ENCODE measurements around the gene CELF5.
A peak's percentile ranks its signal among the peaks of the same experiment; 100 is the strongest.
"Not testable (repeated sequence)": the region's sequence is repeated elsewhere in the genome, so short reads cannot be mapped to it uniquely, and the experiment has no call there.

Gene CELF5

GRCh38 chr19:3208317-3209207 is 15.9 kb upstream of the CELF5 start:
- no peak for DNase-seq

- peak; percentile 69 for DNase-seq
Observed at GRCh38 chr19:3210347-3211017, 14.0 kb upstream of the CELF5 start.

- no peak for DNase-seq
Observed at GRCh38 chr19:3211191-3211590, 13.3 kb upstream of the CELF5 start.

GRCh38 chr19:3213159-3213558 is 11.3 kb upstream of the CELF5 start:
- DNase-seq: no peak

- DNase-seq: no peak
Observed at GRCh38 chr19:3216874-3217273, 7.6 kb upstream of the CELF5 start.

GRCh38 chr19:3220576-3220975 is 3.9 kb upstream of the CELF5 start:
- no peak for DNase-seq

- DNase-seq: not testable (repeated sequence)
Observed at GRCh38 chr19:3221576-3221975, 2.9 kb upstream of the CELF5 start.

- no peak for DNase-seq
Observed at GRCh38 chr19:3222709-3223108, 1.8 kb upstream of the CELF5 start.

GRCh38 chr19:3225169-3225485 is 666 bp downstream of the CELF5 start:
- no peak for DNase-seq

GRCh38 chr19:3225677-3226093 is 1.2 kb downstream of the CELF5 start:
- no peak for DNase-seq

- DNase-seq: no peak
Observed at GRCh38 chr19:3227054-3227626, 2.7 kb downstream of the CELF5 start.

- no peak for DNase-seq
Observed at GRCh38 chr19:3229346-3229743, 4.9 kb downstream of the CELF5 start.

GRCh38 chr19:3229888-3230496 is 5.5 kb downstream of the CELF5 start:
- no peak for DNase-seq

- no peak for DNase-seq
Observed at GRCh38 chr19:3231288-3231687, 6.8 kb downstream of the CELF5 start.

GRCh38 chr19:3233116-3233515 is 8.7 kb downstream of the CELF5 start:
- no peak for DNase-seq

GRCh38 chr19:3233831-3234230 is 9.4 kb downstream of the CELF5 start:
- DNase-seq: no peak

GRCh38 chr19:3234800-3235199 is 10.3 kb downstream of the CELF5 start:
- DNase-seq: no peak

GRCh38 chr19:3235604-3236003 is 11.1 kb downstream of the CELF5 start:
- not testable (repeated sequence) for DNase-seq

- DNase-seq: no peak
Observed at GRCh38 chr19:3236272-3236671, 11.8 kb downstream of the CELF5 start.

GRCh38 chr19:3238066-3238561 is 13.7 kb downstream of the CELF5 start:
- no peak for DNase-seq

GRCh38 chr19:3239367-3239766 is 14.9 kb downstream of the CELF5 start:
- DNase-seq: no peak

- peak; percentile 25 for DNase-seq
Observed at GRCh38 chr19:3243819-3244700, 19.6 kb downstream of the CELF5 start.

Measured in T-helper 9 cell (primary cell).